AG04450 (cell line): Measurements from ENCODE around the gene PSAT1. TPM values are rescaled to one million over a fixed set of nuclear protein-coding genes. Genes with fewer than 3 reads are reported as not detected.

Source experiments
- CTCF ChIA-PET: fragments of 300-600, 350-600 bp; formaldehyde crosslinking; extraction: SDS; loops from one replicate; lab custom pipeline; 2022; ENCODE audit warnings: antibody characterized with exemption, inconsistent platforms; lab: Charles Lee
- POLR2A ChIA-PET: fragments of 350-600 bp; formaldehyde crosslinking; extraction: SDS; loops from one replicate; lab custom pipeline; 2021; ENCODE audit warnings: antibody characterized with exemption, inconsistent platforms; lab: Yijun Ruan, JAX
- DNase-seq: peaks from one replicate; pipeline ENCODE4 v3.0.0-alpha.2; 2011; ENCODE audit warnings: low read depth, low spot score
- H3K27ac ChIP-seq: one replicate; pipeline ENCODE4 v1.5.1; 2012; ENCODE audit warnings: low read depth, low read length, control low read depth
- H3K27me3 ChIP-seq: one replicate; pipeline ENCODE4 v1.6.0; 2012; ENCODE audit warnings: low read length; ENCODE audit not compliant: control insufficient read depth, insufficient read depth
- H3K4me3 ChIP-seq: 2 replicates; pipeline ENCODE4 v1.5.1; 2011; ENCODE audit warnings: mild to moderate bottlenecking, low read depth, low read length, control low read depth
- H3K9me3 ChIP-seq: 2 replicates; pipeline ENCODE4 v1.5.1; 2012; ENCODE audit warnings: low read length; ENCODE audit not compliant: control insufficient read depth, insufficient read depth
- polyA plus RNA-seq: library from polyadenylated mRNA; depleted of rRNA; stranded (reverse); fragments of >200 nt; gene quantifications from 2 replicates; pipeline ENCODE4 v1.2.3, GENCODE V29; 2011
- TF ChIP-seq, protein P1 (sequence below): IDR thresholded peaks from 2 replicates; pipeline ENCODE4 v1.5.1; 2011; ENCODE audit warnings: low read depth, low read length, control low read depth, inconsistent platforms

The PSAT1 gene
- polyA plus RNA-seq, 1 experiment, result 271 TPM

DNA sequence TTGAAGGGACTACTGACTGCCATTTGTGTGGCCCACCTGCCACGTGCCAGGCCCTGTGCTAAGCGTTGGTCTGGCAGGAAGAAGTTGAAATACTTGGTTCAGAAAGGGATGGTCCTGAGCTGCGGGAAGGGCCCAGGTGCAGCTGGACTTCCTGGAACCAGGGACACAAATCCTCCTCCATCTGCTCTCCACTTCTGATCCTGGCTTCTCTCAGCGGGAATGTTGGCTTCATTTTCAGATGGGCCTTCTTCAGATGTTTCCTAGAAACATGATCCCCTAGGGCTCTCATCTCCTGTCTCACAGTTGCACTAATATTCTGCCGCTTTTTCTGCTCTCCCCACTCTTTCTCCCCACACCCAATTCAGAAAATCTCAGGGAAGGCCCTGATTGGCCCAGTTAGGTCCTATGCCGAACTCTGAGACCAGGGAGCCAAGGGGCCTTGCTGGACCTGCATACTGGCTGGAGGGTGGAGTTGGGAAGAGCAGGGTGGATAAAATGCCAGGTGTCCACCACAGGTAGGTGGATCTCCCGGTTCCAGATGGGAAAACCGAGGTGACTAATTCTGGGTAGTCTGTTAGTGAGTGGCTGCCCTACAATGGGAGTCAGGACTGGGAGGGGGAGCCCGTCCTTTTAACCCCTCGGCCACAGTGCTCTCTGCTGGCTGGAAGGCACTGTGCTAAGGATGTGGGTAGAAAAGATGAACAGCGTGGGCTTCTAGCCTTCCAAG is 19.4 kb downstream of the PSAT1 start:
- TF ChIP-seq, protein P1, sequence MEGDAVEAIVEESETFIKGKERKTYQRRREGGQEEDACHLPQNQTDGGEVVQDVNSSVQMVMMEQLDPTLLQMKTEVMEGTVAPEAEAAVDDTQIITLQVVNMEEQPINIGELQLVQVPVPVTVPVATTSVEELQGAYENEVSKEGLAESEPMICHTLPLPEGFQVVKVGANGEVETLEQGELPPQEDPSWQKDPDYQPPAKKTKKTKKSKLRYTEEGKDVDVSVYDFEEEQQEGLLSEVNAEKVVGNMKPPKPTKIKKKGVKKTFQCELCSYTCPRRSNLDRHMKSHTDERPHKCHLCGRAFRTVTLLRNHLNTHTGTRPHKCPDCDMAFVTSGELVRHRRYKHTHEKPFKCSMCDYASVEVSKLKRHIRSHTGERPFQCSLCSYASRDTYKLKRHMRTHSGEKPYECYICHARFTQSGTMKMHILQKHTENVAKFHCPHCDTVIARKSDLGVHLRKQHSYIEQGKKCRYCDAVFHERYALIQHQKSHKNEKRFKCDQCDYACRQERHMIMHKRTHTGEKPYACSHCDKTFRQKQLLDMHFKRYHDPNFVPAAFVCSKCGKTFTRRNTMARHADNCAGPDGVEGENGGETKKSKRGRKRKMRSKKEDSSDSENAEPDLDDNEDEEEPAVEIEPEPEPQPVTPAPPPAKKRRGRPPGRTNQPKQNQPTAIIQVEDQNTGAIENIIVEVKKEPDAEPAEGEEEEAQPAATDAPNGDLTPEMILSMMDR, result no peak
- Histone ChIP-seq H3K9me3 (no peaks in the 10 kb centered on the region), H3K27me3 (no peaks in the 10 kb centered on the region), H3K4me3 (no peak overlapping the region), H3K27ac (no peak overlapping the region)
- DNase-seq, result no peak
- ChIA-PET POLR2A (no interaction called here), CTCF (interaction anchor here (1.1 kb wide), 1 partner anchor 53 kb away, joined by 3 read pairs; no protein-coding TSS in a partner anchor)

DNA sequence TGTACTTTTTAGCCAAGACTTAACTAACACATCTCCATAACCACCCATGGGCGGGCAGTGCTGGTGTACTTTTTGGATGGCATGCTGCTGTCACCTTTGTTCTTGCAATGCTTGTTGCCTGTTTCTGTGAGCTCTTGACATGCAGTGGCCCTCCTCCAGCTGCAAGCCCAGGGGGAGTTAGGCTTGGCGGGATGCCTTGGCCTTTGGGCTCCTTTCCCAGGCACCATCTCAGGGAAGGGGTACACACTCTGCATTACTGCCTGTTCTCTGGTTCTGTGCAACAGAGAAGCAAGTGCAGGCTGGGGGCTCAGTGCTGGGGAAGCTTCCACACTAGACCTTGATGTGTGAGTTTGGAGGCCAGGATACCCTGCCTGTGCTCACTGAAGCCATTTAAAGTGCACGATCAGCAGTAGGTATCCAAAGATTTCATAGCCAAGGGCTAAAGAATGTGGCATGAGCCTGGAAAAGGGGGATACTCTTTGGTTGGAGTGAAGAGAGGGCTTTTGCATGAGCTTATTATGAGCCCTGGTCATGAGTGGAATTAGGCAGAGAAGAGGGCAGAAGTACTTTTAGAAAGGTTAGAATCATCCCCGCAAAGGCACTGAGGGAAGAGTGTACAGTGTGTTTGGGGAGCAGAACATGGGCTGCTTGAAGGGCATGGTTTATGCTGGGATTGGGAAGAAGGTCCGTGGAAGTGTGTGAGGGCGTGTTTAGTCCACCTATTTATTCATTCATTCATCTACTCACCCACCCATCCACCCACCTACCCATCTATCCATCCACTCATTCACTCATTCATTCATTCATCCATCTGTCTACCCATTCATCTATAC is 22.5 kb downstream of the PSAT1 start:
- Histone ChIP-seq H3K27ac (no peak overlapping the region), H3K4me3 (no peak overlapping the region), H3K9me3 (no peaks in the 10 kb centered on the region), H3K27me3 (no peaks in the 10 kb centered on the region)
- TF ChIP-seq, protein P1, result no peak
- DNase-seq, result no peak
- POLR2A ChIA-PET, result no interaction called here
- CTCF ChIA-PET, result no interaction called here

DNA sequence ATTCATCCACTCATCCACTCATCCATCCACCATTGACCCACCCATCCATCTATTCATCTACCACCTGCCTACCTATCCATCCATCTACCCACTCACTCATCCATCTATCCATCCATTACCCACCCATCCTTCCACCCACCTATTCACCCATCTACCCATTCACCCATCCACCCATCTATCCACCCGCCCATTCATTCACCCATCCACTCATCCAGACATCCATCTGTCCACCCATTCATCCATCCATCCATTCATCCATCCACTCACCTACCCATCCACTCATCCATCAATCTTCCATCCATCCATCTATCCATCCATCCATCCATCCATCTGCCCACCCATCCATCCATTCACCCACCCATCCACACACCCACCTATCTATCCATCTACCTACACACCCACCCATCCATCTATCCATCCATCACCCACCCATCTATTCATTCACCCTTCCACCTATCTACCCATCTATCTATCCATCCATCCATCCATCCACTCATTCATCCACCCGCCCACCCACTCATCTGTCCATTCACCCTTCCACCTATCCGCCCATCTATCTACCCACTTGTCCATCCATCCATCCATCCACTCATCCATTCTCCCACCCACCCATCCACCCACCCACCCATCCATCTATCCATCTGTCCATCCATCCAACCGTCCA is 23.2 kb downstream of the PSAT1 start:
- CTCF ChIA-PET, result no interaction called here
- Histone ChIP-seq H3K27ac (no peak overlapping the region), H3K27me3 (no peaks in the 10 kb centered on the region), H3K4me3 (no peak overlapping the region), H3K9me3 (no peaks in the 10 kb centered on the region)
- POLR2A ChIA-PET, result no interaction called here
- TF ChIP-seq, protein P1, result no peak
- no peak for DNase-seq

DNA sequence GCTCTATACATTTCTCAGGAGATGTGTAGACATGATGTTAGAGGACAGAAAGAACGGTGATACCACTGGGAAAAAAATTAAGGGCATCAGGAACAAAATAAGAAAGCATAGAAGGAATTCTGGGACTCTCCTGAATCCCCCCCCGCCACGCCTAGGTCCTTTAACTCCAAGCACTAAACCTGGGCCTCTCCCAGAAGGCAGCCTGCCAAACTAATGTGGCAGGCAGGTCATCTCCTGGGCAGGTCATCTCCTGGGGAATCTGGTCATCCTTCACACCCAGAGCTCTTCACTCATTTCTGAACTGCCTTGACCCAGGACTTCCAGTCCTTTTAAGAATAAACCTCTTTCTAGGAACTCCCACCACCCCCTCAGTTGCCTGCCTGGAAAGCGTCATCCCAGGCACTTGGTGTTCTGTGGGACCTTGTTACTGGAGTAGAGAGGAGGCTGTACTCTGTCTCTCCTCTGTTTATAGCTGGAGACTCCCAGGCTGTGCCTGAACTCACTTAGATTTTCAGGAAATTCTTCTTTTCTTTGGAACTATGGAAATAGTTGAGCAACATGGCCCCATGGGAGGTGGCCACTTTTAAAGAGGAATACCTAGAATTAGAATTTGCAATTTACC is 24.1 kb downstream of the PSAT1 start:
- CTCF ChIA-PET, result no interaction called here
- no peaks in the 10 kb centered on the region for H3K9me3 ChIP-seq
- no peak overlapping the region for H3K27ac ChIP-seq
- no peak overlapping the region for H3K4me3 ChIP-seq
- POLR2A ChIA-PET, result no interaction called here
- DNase-seq, result no peak
- TF ChIP-seq, protein P1, result no peak
- H3K27me3 ChIP-seq, result no peaks in the 10 kb centered on the region
